ENCODE results near the gene NBPF20. TPM values are rescaled to one million over a fixed set of nuclear protein-coding genes. Genes with fewer than 3 reads are reported as not detected.
"Not testable (repeated sequence)": the region's sequence is repeated elsewhere in the genome, so short reads cannot be mapped to it uniquely, and the experiment has no call there.

The NBPF20 gene
- total RNA-seq, 2 donors from 2014 or later, result 1.0 to 2.4 TPM

DNA sequence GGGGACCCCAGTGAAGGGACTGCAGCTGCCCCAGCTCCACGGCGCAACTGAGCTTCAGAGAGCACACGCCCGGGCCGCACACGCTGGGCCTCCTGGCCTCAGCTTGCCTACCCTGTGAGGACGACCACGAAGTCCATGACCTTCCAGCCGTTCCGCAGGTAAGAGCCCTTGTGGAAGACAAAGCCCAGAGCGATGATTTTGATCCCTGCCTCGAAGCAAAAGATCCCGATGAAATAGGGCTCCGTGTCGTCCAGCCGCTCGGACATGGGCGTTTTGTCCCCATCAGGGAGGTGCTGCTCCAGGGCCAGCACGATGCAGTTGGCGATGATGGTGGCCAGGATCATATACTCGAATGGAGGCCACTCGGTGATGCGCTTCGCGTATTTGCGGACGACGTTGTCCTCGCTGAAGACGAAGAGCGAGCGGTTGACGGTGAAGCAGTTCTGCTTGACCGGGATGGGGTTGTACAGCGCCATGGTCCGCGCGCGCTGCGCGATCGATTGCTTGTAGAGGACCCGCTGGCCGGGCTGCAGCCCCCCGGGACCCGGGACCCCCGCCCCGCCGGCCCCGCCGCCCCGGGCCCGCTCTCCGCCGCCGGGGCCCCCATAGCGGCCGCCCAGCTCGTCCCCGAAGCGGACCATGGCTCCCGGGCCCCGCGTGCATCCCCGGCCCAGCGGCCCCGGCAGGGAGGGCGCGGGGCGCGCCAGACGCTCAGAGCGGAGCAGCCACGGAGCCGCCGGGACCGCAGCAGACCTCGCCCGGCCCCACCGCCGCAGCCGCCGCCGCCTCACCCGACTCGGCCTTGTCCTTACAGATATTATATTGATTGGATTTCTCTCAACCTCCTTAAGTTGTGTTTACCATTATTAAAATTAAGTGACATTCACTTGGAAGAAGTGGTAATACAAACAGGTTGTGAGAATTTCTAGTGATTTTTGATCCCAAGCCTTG, 28.7 kb upstream of the NBPF20 start:
- not testable (repeated sequence) for H3K9me3 Mint-ChIP-seq; H3K4me3 Mint-ChIP-seq; H3K27ac Mint-ChIP-seq; DNase-seq (ENCODE audit: low spot score); H3K36me3 Mint-ChIP-seq; H3K4me1 Mint-ChIP-seq (ENCODE audit: low read depth in 2 of 2); ATAC-seq
- peaks cover 5 to 12% of the 10 kb centered on the region in 2 donors for H3K27me3 Mint-ChIP-seq

DNA sequence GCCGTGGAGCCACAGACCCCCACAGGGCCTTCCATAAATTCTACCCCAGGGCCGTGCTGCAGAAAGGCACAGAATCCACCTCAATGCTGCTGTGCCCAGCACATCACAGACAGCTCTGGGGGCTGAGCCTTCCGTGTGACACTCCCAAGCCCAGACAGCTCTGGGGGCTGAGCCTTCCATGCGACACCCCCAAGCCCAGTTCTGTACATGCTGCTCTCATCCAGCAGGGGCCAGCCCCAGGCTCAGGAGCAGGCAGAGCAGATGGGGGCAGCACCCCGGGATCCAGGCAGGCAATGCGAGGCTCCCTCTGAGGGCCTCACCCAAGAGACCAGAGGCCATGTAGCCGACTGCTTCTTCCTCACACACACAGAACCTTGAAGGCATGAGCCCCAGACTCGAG, 27.1 kb upstream of the NBPF20 start:
- not testable (repeated sequence) for H3K4me3 Mint-ChIP-seq; H3K27ac Mint-ChIP-seq; H3K4me1 Mint-ChIP-seq (ENCODE audit: low read depth in 2 of 2); H3K9me3 Mint-ChIP-seq; DNase-seq (ENCODE audit: low spot score); H3K27me3 Mint-ChIP-seq; H3K36me3 Mint-ChIP-seq
- ATAC-seq, result peak in 1 of 2 donors; percentile 26

GRCh38 chr1:145451914-145452313, 26.5 kb upstream of the NBPF20 start:
- H3K4me3 Mint-ChIP-seq; H3K4me1 Mint-ChIP-seq (ENCODE audit: low read depth in 2 of 2); H3K9me3 Mint-ChIP-seq; H3K27me3 Mint-ChIP-seq; DNase-seq (ENCODE audit: low spot score); H3K36me3 Mint-ChIP-seq; H3K27ac Mint-ChIP-seq: not testable (repeated sequence)
- ATAC-seq, result peak; percentile 37 to 69

- not testable (repeated sequence) for H3K27me3 Mint-ChIP-seq; H3K36me3 Mint-ChIP-seq; H3K4me3 Mint-ChIP-seq; H3K4me1 Mint-ChIP-seq (ENCODE audit: low read depth in 2 of 2); H3K9me3 Mint-ChIP-seq; DNase-seq (ENCODE audit: low spot score); H3K27ac Mint-ChIP-seq
- peak in 1 of 2 donors; percentile 31 for ATAC-seq
Observed at GRCh38 chr1:145445219-145445618, 19.8 kb upstream of the NBPF20 start.

DNA sequence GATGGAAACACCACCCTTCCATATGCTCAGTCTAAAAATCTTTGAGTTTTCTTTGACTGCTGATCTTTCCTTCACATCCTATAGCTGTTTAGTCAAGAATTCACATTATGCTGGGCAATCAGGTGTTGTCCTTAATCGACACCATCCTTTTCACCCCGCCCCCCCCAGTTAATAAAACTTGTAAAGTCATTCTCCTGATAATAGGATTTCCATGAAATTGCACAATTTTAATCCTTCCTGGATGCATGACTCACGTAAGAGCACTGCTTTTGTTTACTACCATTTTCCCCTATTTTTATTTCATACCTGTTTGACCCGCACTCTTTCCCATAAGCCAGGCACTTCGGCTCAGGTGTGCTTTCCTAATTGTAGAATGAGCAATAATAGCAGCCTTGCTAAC, 16.9 kb upstream of the NBPF20 start:
- not testable (repeated sequence) for H3K27me3 Mint-ChIP-seq

GRCh38 chr1:145431363-145432256, 6.2 kb upstream of the NBPF20 start:
- H3K4me3 Mint-ChIP-seq; DNase-seq (ENCODE audit: low spot score); H3K4me1 Mint-ChIP-seq (ENCODE audit: low read depth in 2 of 2); H3K9me3 Mint-ChIP-seq; H3K27ac Mint-ChIP-seq: not testable (repeated sequence)
- ATAC-seq, result peak; percentile 17 to 57
- H3K36me3 Mint-ChIP-seq, result peaks cover 24% of the 10 kb centered on the region
- H3K27me3 Mint-ChIP-seq, result peaks cover 38 to 57% of the 10 kb centered on the region in 2 donors

More for the DNA sequence above, 16.9 kb upstream of the NBPF20 start:
- DNase-seq (ENCODE audit: low spot score); H3K27ac Mint-ChIP-seq; H3K4me1 Mint-ChIP-seq (ENCODE audit: low read depth in 2 of 2); ATAC-seq; H3K9me3 Mint-ChIP-seq; H3K4me3 Mint-ChIP-seq; H3K36me3 Mint-ChIP-seq: not testable (repeated sequence)

DNA sequence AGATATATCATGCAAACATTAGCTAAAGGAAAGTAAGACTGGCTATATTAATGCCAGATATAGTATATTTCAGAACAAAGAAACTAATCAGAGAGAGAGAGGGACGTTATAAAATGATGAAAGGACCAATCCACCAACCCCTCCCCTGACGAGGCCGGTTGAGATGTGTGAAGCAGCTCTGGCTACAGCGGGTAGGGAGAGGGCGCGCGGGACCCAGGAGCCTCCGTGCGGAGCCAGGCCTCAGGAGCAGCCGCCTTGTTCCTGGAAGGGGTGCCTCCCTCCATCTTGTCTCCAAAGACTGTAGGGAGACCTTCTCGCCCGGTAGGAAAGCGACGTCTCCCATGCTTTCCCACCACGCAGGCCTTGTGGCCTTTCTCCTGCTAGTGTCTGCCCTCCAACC, 5.4 kb upstream of the NBPF20 start:
- not testable (repeated sequence) for H3K4me3 Mint-ChIP-seq; DNase-seq (ENCODE audit: low spot score); H3K9me3 Mint-ChIP-seq; H3K27ac Mint-ChIP-seq; H3K4me1 Mint-ChIP-seq (ENCODE audit: low read depth in 2 of 2); ATAC-seq
- peaks cover 35 to 55% of the 10 kb centered on the region in 2 donors for H3K27me3 Mint-ChIP-seq
- peaks cover 24% of the 10 kb centered on the region for H3K36me3 Mint-ChIP-seq

GRCh38 chr1:145429329-145429728, 3.9 kb upstream of the NBPF20 start:
- not testable (repeated sequence) for DNase-seq (ENCODE audit: low spot score)
- Mint-ChIP-seq H3K27me3 (peaks cover 41 to 58% of the 10 kb centered on the region in 2 donors), H3K4me1 (ENCODE audit: low read depth in 2 of 2) (peaks cover 9 to 19% of the 10 kb centered on the region in 2 donors)

DNA sequence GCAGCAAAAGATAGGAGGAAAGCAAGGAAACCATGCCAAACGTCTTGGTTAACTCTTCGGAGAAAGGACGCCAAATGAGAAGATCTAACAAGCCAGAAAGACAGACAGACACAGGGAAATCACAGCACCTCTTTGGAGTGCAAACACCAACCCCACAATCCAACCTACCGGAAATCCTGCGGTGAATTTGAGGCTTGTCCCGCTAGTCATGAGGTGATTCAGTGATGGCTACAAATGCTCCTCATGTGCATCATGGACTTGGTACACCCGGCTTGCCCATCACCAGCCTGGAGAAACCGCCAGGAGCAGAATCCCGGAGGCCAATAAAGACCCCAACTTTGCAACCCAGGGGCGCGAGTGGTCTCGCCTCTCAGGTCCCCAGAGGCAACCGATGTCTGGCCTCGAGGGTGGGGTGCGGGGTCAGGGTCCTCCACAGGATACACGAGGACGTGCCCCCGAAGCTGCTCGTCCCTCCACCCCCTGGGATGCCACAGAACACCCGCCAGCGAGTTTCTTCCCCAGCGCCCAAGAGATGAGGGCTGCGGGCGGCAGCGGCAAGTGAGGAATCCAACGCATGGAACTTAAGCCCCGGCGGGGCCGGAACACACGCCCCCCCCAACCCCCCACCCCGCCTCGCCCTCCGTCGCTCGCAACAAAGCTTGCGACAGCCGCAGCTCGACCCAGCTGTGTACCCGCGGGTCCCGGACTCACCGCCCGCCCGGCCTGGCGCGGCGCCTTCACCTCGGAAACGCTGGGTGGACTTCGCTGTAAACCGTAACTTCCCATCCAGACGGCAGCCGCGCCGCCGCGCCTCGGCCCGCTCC, 579 bp downstream of the NBPF20 start:
- Mint-ChIP-seq H3K4me3 (peak overlapping the region; percentile 91), H3K27me3 (peaks cover 30 to 35% of the 10 kb centered on the region in 2 donors), H3K36me3 (peaks cover 15% of the 10 kb centered on the region), H3K4me1 (ENCODE audit: low read depth in 2 of 2) (peaks cover 8 to 12% of the 10 kb centered on the region in 2 donors), H3K27ac (peak overlapping the region; percentile 54 to 73)
- H3K9me3 Mint-ChIP-seq, result not testable (repeated sequence)
- ATAC-seq, result peak; percentile 84 to 85
- DNase-seq (ENCODE audit: low spot score), result peak; percentile 72

More at GRCh38 chr1:145429329-145429728, 3.9 kb upstream of the NBPF20 start:
- not testable (repeated sequence) for ATAC-seq, H3K4me3 Mint-ChIP-seq, H3K27ac Mint-ChIP-seq, H3K9me3 Mint-ChIP-seq
- H3K36me3 Mint-ChIP-seq, result peaks cover 24% of the 10 kb centered on the region

- H3K36me3 Mint-ChIP-seq; H3K4me1 Mint-ChIP-seq (ENCODE audit: low read depth in 2 of 2); DNase-seq (ENCODE audit: low spot score); H3K9me3 Mint-ChIP-seq; H3K4me3 Mint-ChIP-seq; H3K27ac Mint-ChIP-seq; H3K27me3 Mint-ChIP-seq; ATAC-seq: not testable (repeated sequence)
Observed at GRCh38 chr1:145415149-145415548, 10.3 kb downstream of the NBPF20 start.

DNA sequence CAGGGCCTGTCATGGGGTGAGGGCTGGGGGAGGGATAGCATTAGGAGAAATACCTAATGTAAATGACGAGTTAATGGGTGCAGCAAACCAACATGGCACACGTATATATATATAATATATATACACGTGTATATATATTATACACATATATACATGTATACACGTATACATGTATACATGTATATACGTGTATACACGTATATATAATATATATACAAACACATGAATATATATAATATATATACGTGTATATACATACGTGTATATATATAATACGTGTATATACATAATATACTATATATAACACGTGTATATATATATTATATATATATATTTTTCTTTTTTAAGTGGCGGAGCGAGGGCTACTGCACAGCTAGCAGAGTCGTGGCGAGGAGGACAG, 18.1 kb downstream of the NBPF20 start:
- not testable (repeated sequence) for H3K27ac Mint-ChIP-seq; H3K36me3 Mint-ChIP-seq; H3K4me3 Mint-ChIP-seq; H3K27me3 Mint-ChIP-seq; DNase-seq (ENCODE audit: low spot score); ATAC-seq; H3K4me1 Mint-ChIP-seq (ENCODE audit: low read depth in 2 of 2); H3K9me3 Mint-ChIP-seq

DNA sequence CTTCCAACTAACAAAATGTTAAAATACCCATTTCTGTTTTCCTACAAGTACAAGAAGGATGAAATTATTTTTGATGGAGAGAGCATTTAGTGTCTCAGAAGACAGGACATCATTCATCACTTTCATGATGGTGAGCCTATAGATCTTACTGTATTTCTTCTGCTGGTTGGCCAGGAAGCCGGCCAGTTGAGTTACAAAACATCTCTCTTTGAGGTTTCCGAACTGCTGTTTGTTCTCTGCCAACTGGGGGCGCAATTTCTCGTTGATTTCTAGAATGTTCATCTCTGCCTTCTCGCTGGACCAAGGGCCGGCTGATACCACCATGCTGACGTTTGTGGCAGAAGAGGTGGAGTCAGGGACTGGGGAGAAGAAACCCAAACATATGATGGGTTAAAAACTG, 20.5 kb downstream of the NBPF20 start:
- H3K36me3 Mint-ChIP-seq; H3K4me3 Mint-ChIP-seq; H3K27ac Mint-ChIP-seq; H3K4me1 Mint-ChIP-seq (ENCODE audit: low read depth in 2 of 2); DNase-seq (ENCODE audit: low spot score); ATAC-seq; H3K9me3 Mint-ChIP-seq; H3K27me3 Mint-ChIP-seq: not testable (repeated sequence)

GRCh38 chr1:145400701-145401100, 24.7 kb downstream of the NBPF20 start:
- H3K4me3 Mint-ChIP-seq; H3K27me3 Mint-ChIP-seq; H3K27ac Mint-ChIP-seq; DNase-seq (ENCODE audit: low spot score); H3K4me1 Mint-ChIP-seq (ENCODE audit: low read depth in 2 of 2); H3K9me3 Mint-ChIP-seq; H3K36me3 Mint-ChIP-seq; ATAC-seq: not testable (repeated sequence)
